HepG2 (cell line): ENCODE measurements around the gene RAET1E.

Source experiments
- CBFB ChIP-seq: sonication (generic); formaldehyde crosslinking; IDR thresholded peaks from 2 replicates; pipeline ENCODE4 v1.4.0; 2020; ENCODE audit warnings: missing genetic modification reagents
- CBX5 ChIP-seq: sonication (generic); formaldehyde crosslinking; IDR thresholded peaks from 2 replicates; pipeline ENCODE4 v1.4.0; 2020; ENCODE audit warnings: missing genetic modification reagents, borderline replicate concordance
- CREB1 ChIP-seq, 2 experiments: fragments of 450-650 bp in 1 of 2; IDR thresholded peaks; 2 replicates each; pipeline ENCODE4 v1.6.1; 2016 to 2017; ENCODE audit warnings: control low read depth in 1 of 2, mild to moderate bottlenecking in 1 of 2, missing compliant biosample characterization in 1 of 2, missing genetic modification characterization in 1 of 2
- JUND ChIP-seq: sonication (generic); formaldehyde crosslinking; IDR thresholded peaks from 2 replicates; pipeline ENCODE4 v1.8.0; 2022; ENCODE audit warnings: mild to moderate bottlenecking, missing genetic modification reagents
- POLR2AphosphoS5 ChIP-seq: IDR thresholded peaks from 2 replicates; pipeline ENCODE4 v1.6.1; 2012; ENCODE audit warnings: low read depth, low read length
- TEAD2 ChIP-seq: sonication (generic); formaldehyde crosslinking; IDR thresholded peaks from 2 replicates; pipeline ENCODE4 v1.9.0; 2021; ENCODE audit warnings: missing genetic modification reagents
- ZNF546 ChIP-seq: sonication (generic); formaldehyde crosslinking; conservative IDR thresholded peaks from 2 replicates; pipeline ENCODE4 v1.8.1; 2023; ENCODE audit warnings: mild to moderate bottlenecking, missing genetic modification reagents
- ZNF770 ChIP-seq: sonication (generic); formaldehyde crosslinking; IDR thresholded peaks from 2 replicates; pipeline ENCODE4 v1.5.0; 2020; ENCODE audit warnings: mild to moderate bottlenecking, missing genetic modification reagents

- no peak for TF ChIP-seq CREB1 (IDR thresholded peaks at IDR 0.05)
- no peak for TF ChIP-seq CREB1 (CRISPR knock-in tag; IDR thresholded peaks at IDR 0.05)
- no peak for TF ChIP-seq TEAD2 (CRISPR knock-in tag)
- no peak for TF ChIP-seq CBX5 (CRISPR knock-in tag)
- no peak for TF ChIP-seq POLR2AphosphoS5
- no peak for TF ChIP-seq ZNF770 (CRISPR knock-in tag)
- no peak for TF ChIP-seq JUND (CRISPR knock-in tag)
- no peak for TF ChIP-seq ZNF546 (CRISPR knock-in tag)
- no peak for TF ChIP-seq CBFB (CRISPR knock-in tag)
Observed at GRCh38 chr6:149856256-149856994, 41.5 kb downstream of the RAET1E start.
